Activated CD8-positive, alpha-beta memory T cell treated with anti-CD3 and anti-CD28 coated beads, Interleukin-2, amount 50 U/mL, for 24 hours (primary cell): Measurements from ENCODE around the gene BRIP1.

Experiments
- DNase-seq: peaks from one replicate; pipeline ENCODE4 v3.0.0-alpha.2; 2020; ENCODE audit errors: extremely low read depth

The BRIP1 gene

GRCh38 chr17:61757168-61757567 is 106.2 kb downstream of the BRIP1 start:
- DNase-seq, result no peak

- DNase-seq, result no peak
Measured at GRCh38 chr17:61756561-61756960, 106.8 kb downstream of the BRIP1 start.

DNA sequence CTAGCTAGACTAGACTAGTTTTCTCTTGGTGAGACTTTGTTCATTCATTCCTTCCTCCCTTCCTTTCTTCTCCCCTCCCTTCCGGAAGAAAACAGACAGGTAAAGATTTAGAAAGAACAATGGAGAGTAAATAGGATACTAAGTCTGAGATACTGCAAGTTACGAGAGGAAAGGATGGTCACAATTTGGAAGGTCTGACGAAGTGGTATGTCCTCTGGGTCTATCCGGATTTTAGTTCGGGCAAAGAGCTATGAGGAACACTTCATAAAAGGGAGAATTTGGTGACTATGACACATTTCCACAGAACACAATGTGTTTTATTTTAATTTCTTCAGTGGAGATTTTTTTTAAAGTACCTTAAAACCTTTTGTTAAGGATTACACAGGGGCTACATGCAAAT is 107.7 kb downstream of the BRIP1 start:
- DNase-seq, result no peak

DNA sequence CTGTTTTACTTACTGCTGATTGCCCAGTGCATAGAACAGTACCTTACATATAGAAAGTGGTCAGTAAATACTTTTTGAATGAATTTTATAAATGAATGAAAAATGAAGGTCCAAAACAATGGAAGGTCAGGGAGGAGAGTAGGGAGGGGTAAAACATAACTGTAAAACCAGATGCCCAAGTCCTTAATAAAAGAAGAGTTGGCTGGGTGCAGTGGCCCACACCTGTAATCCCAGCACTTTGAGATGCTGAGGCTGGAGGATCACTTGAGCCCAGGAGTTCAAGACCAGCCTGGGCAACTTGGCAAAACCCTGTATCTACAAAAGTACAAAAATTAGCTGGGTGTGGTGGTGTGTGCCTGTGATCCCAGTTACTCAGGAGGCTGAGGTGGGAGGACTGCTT is 108.2 kb downstream of the BRIP1 start:
- DNase-seq, result no peak

DNA sequence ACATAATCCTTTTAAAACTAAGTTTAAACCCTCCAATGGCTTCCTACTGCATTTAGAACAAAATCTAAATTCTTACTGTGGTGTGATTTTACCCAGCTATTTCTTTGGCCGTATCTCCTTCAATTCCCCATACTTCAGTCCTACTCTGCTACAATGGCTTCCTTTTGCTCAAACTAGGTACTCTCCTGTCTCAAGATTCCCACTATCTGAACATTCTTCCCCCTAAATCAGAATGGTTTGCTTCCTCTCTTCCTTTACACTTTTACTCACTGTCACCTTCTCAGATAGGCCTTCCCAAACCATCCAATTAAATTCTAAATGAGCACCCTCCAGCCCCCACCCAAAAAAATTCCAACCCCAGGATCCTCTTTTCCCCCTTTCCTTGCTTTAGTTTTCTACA is 109.2 kb downstream of the BRIP1 start:
- DNase-seq, result no peak

DNA sequence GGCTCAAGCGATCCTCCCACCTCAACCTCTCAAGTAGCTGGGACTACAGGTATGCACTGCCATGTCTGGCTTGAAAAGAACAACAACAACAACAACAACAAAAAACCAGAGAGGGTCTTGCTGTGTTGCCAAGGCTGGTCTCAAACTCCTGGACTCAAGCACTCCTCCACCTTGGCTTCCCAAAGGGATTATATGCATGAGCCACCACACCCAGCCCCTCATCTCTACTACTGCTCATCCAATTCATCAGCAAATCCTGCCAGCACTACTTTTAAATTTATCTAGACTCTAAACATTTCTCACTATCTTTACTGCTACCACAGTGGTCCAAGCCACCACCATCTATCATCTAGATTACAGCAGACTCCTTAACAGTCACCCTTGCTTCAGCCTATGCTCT is 109.6 kb downstream of the BRIP1 start:
- DNase-seq, result no peak

- no peak for DNase-seq
Measured at GRCh38 chr17:61750656-61751055, 112.7 kb downstream of the BRIP1 start.

DNA sequence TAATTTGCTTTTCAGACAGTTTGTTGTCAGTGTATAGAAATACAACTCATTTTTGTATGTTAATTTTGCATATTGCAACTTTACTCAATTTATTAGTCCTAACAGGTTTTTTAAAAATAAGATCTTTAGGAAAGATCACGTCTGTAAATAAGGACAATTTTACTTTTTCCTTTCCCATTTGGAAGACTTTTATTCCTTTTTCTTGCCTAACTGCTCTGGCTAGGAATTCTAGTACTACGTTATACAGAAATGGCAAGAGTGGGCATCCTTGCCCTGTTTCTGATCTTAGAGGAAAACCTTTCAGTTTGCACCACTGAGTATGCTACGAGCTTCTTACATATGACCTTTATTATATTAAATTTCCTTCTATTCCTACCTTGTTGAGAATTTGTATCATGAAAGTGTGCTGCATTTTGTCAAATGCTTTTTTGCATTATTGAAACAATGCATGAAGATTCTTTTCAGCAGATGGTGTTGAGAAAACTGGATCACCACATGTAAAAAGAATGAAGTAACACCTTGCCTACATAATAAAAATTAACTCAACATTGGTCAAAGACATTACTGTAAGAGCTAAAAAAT is 113.4 kb downstream of the BRIP1 start:
- DNase-seq, result no peak

DNA sequence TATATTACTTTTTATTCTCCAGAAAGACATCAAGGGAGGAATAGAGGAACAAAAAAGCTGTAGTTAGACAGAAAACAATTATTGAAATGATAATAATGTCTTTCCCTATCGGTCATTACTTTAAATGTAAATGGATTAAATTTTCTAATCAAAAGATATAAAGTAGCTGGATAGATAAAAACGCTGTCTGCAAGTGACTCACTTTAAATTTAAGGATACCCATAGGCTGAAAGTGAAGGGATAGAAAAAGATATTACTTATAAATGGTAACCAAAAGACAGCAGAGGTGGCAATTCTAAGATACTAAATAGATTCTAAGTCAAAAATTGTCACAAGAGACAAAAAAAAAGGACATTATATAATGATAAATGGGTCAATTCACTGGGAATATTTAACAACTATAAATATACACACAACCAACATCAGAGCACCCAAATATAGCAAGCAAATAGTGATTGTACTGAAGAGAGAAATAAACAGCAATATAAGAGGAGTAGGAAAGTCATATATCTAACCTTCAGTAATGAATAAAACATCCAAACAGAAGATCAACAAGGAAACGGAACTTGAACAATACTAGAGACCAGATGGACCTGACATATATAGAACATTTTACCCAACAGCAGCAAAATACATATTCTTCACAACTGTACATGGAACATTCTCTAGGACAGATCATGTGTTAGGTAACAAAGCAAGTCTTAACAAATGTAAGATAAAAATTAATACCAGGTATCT is 116.9 kb downstream of the BRIP1 start:
- no peak for DNase-seq

DNA sequence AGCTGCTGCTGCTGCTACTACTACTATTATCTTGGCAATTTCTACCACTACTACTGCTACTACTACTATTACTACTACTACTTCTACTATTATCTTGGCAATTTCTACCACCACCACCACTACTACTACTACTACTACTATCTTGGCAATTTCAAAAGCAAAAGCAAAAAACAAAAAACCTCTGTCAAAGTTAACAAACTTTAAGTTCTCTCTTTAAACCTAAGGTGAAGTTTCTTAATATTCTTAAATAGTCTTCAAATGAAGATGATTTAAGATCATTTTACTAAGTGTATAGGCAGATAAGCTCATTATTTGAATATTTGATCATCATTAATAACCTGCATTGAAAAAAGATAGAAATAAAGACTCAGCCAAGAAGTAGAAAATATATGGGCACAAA is 118.5 kb downstream of the BRIP1 start:
- DNase-seq, result no peak

- DNase-seq, result no peak
Measured at GRCh38 chr17:61744252-61744651, 119.1 kb downstream of the BRIP1 start.

- no peak for DNase-seq
Measured at GRCh38 chr17:61743766-61744165, 119.6 kb downstream of the BRIP1 start.

GRCh38 chr17:61739002-61739401 is 124.3 kb downstream of the BRIP1 start:
- no peak for DNase-seq

GRCh38 chr17:61738249-61738648 is 125.1 kb downstream of the BRIP1 start:
- no peak for DNase-seq

- DNase-seq, result no peak
Measured at GRCh38 chr17:61737820-61738219, 125.5 kb downstream of the BRIP1 start.

GRCh38 chr17:61736438-61736837 is 126.9 kb downstream of the BRIP1 start:
- no peak for DNase-seq

DNA sequence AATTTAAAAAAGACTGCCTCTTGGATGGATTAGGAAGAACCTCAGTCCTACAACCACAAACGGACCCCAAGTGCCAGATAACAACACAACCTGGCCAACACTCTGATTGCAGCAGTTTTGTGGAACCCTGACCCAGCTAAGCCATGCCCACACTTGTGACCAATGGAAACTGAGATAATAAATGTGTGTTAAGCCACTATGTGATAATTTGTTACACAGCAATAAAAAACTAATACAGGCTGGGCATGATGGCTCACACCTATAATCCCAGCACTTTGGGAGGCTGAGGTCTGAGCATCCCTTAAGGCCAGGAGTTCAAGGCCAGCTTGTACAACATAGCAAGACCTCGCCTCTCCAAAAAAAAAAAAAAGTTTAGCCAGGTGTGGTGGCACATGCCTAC is 127.5 kb downstream of the BRIP1 start:
- no peak for DNase-seq

GRCh38 chr17:61734466-61734865 is 128.9 kb downstream of the BRIP1 start:
- no peak for DNase-seq

- DNase-seq, result no peak
Measured at GRCh38 chr17:61734012-61734411, 129.3 kb downstream of the BRIP1 start.

GRCh38 chr17:61733021-61733420 is 130.3 kb downstream of the BRIP1 start:
- DNase-seq, result no peak

- no peak for DNase-seq
Measured at GRCh38 chr17:61732169-61732568, 131.2 kb downstream of the BRIP1 start.

GRCh38 chr17:61731330-61731729 is 132.0 kb downstream of the BRIP1 start:
- no peak for DNase-seq

GRCh38 chr17:61729690-61730268 is 133.5 kb downstream of the BRIP1 start:
- no peak for DNase-seq
